Measurements from ENCODE around the gene PVALEF.

The PVALEF gene

GRCh38 chr17:81158688-81159590 is 6.4 kb upstream of the PVALEF start:
- H3K4me1 ChIP-seq (ENCODE audit: low read length): no peaks in the 10 kb centered on the region
- no peak overlapping the region for H3K4me2 ChIP-seq (ENCODE audit: low read length)
- no peak overlapping the region for H3K9ac ChIP-seq (ENCODE audit: low read length)
- no peak overlapping the region for H2AFZ ChIP-seq (ENCODE audit: low read depth, low read length)
- H3K36me3 ChIP-seq (replicated peaks; ENCODE audit: low read depth, low read length): no peaks in the 10 kb centered on the region
- H3K9me3 ChIP-seq (ENCODE audit: insufficient read depth, low read length): no peaks in the 10 kb centered on the region
- H3K27me3 ChIP-seq (ENCODE audit: low read depth, low read length): no peaks in the 10 kb centered on the region
- H4K20me1 ChIP-seq (ENCODE audit: insufficient read depth, low read length): no peaks in the 10 kb centered on the region
- TF ChIP-seq CTCF (IDR thresholded peaks at IDR 0.05; ENCODE audit: low read depth, low read length) (no peak), EZH2phosphoT487 (IDR thresholded peaks at IDR 0.05; ENCODE audit: low read depth) (no peak)
- H3K27ac ChIP-seq (ENCODE audit: low read length): no peak overlapping the region
- H3K79me2 ChIP-seq (ENCODE audit: low read length): no peaks in the 10 kb centered on the region
- no peak overlapping the region for H3K4me3 ChIP-seq (ENCODE audit: low read length)

GRCh38 chr17:81159611-81160265 is 5.6 kb upstream of the PVALEF start:
- Histone ChIP-seq H4K20me1 (ENCODE audit: insufficient read depth, low read length) (no peaks in the 10 kb centered on the region), H3K36me3 (replicated peaks; ENCODE audit: low read depth, low read length) (no peaks in the 10 kb centered on the region), H3K79me2 (ENCODE audit: low read length) (no peaks in the 10 kb centered on the region), H3K4me3 (ENCODE audit: low read length) (no peak overlapping the region), H3K27me3 (ENCODE audit: low read depth, low read length) (no peaks in the 10 kb centered on the region), H3K27ac (ENCODE audit: low read length) (no peak overlapping the region), H3K4me2 (ENCODE audit: low read length) (no peak overlapping the region), H3K9me3 (ENCODE audit: insufficient read depth, low read length) (no peaks in the 10 kb centered on the region), H3K9ac (ENCODE audit: low read length) (no peak overlapping the region), H3K4me1 (ENCODE audit: low read length) (no peaks in the 10 kb centered on the region), H2AFZ (ENCODE audit: low read depth, low read length) (no peak overlapping the region)
- no peak for TF ChIP-seq EZH2phosphoT487 (IDR thresholded peaks at IDR 0.05; ENCODE audit: low read depth)
- no peak for TF ChIP-seq CTCF (IDR thresholded peaks at IDR 0.05; ENCODE audit: low read depth, low read length)

- Histone ChIP-seq H4K20me1 (ENCODE audit: insufficient read depth, low read length) (no peaks in the 10 kb centered on the region), H3K4me2 (ENCODE audit: low read length) (no peak overlapping the region), H3K4me1 (ENCODE audit: low read length) (no peaks in the 10 kb centered on the region), H3K36me3 (replicated peaks; ENCODE audit: low read depth, low read length) (no peaks in the 10 kb centered on the region), H3K27me3 (ENCODE audit: low read depth, low read length) (no peaks in the 10 kb centered on the region), H3K4me3 (ENCODE audit: low read length) (no peak overlapping the region), H3K79me2 (ENCODE audit: low read length) (no peaks in the 10 kb centered on the region), H2AFZ (ENCODE audit: low read depth, low read length) (no peak overlapping the region), H3K9ac (ENCODE audit: low read length) (no peak overlapping the region), H3K27ac (ENCODE audit: low read length) (no peak overlapping the region), H3K9me3 (ENCODE audit: insufficient read depth, low read length) (no peaks in the 10 kb centered on the region)
- TF ChIP-seq CTCF (IDR thresholded peaks at IDR 0.05; ENCODE audit: low read depth, low read length) (no peak), EZH2phosphoT487 (IDR thresholded peaks at IDR 0.05; ENCODE audit: low read depth) (no peak)
Measured at GRCh38 chr17:81160306-81160705, 5.0 kb upstream of the PVALEF start.

GRCh38 chr17:81160747-81161453 is 4.4 kb upstream of the PVALEF start:
- H3K4me2 ChIP-seq (ENCODE audit: low read length): no peak overlapping the region
- H4K20me1 ChIP-seq (ENCODE audit: insufficient read depth, low read length): no peaks in the 10 kb centered on the region
- no peaks in the 10 kb centered on the region for H3K79me2 ChIP-seq (ENCODE audit: low read length)
- H3K27me3 ChIP-seq (ENCODE audit: low read depth, low read length): no peaks in the 10 kb centered on the region
- no peaks in the 10 kb centered on the region for H3K36me3 ChIP-seq (replicated peaks; ENCODE audit: low read depth, low read length)
- H3K4me1 ChIP-seq (ENCODE audit: low read length): no peaks in the 10 kb centered on the region
- H3K9me3 ChIP-seq (ENCODE audit: insufficient read depth, low read length): no peaks in the 10 kb centered on the region
- H3K4me3 ChIP-seq (ENCODE audit: low read length): no peak overlapping the region
- no peak overlapping the region for H2AFZ ChIP-seq (ENCODE audit: low read depth, low read length)
- no peak for TF ChIP-seq CTCF (IDR thresholded peaks at IDR 0.05; ENCODE audit: low read depth, low read length)
- TF ChIP-seq EZH2phosphoT487 (IDR thresholded peaks at IDR 0.05; ENCODE audit: low read depth): no peak
- no peak overlapping the region for H3K9ac ChIP-seq (ENCODE audit: low read length)
- no peak overlapping the region for H3K27ac ChIP-seq (ENCODE audit: low read length)
